ENCODE results near the gene RPL10A. TPM values are rescaled to one million over a fixed set of nuclear protein-coding genes. Genes with fewer than 3 reads are reported as not detected.

Gene RPL10A
- total and polyA plus RNA-seq, 2 of the 13 experiments (the other 11 are each of a cell fraction or from before 2014, with no cell fraction given), result 1,854 to 2,726 TPM

DNA sequence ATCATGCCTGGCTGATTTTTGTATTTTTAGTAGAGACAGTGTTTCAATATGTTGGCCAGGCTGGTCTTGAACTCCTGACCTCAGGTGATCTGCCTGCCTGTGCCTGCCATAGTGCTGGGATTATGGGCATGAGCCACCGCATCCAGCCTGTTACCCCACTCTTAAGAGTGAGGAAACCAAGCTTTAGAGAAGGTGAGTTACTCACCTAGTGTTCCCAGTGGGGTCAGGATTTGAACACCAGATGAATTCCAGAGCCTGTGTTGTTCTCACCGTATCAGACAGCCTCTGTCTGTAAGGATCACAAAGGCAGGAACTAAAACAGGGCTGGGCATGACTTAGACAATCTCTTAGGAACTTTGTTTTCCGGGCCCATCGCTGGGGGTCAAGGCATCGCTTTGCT is 25.5 kb upstream of the RPL10A start:
- POLR2A ChIA-PET, result no interaction called here
- Histone ChIP-seq H3K27me3 (ENCODE audit: control insufficient read depth in 1 of 2, insufficient read depth in 2 of 2, low read length in 2 of 2) (peaks cover 3% of the 10 kb centered on the region in 2 experiments; a peak in 2 of 5 replicates), H4K20me1 (ENCODE audit: insufficient read depth, low read length) (no peaks in the 10 kb centered on the region), H3K4me2 (ENCODE audit: low read depth, low read length) (no peak overlapping the region), H3K36me3 (replicated peaks in 1 of 2; ENCODE audit: control insufficient read depth in 1 of 2, insufficient read depth in 2 of 2, low read length in 2 of 2) (no peaks in the 10 kb centered on the region), H3K4me3 (replicated peaks in 1 of 3; ENCODE audit: insufficient read depth in 1 of 3, low read depth in 2 of 3, low read length in 3 of 3) (no peak overlapping the region), H3K9ac (ENCODE audit: insufficient read depth, low read depth, low read length) (no peak overlapping the region), H3K4me1 (ENCODE audit: insufficient read depth, low read length) (peaks cover 16% of the 10 kb centered on the region), H3K9me3 (ENCODE audit: low read length) (no peaks in the 10 kb centered on the region), H2AFZ (ENCODE audit: low read length) (no peak overlapping the region), H3K27ac (ENCODE audit: extremely low read length, insufficient read depth, low read length) (no peak overlapping the region), H3K79me2 (ENCODE audit: insufficient read depth, low read length) (no peaks in the 10 kb centered on the region)
- CTCF ChIA-PET (ENCODE audit: low intra/inter-chr PET ratio, low total read pairs), result no interaction called here
- intact Hi-C loops (cut with micrococcal nuclease; ENCODE audit: unreplicated experiment), result no loop called here
- TF ChIP-seq SNRNP70 (IDR thresholded peaks at IDR 0.05; ENCODE audit: low read depth, low read length) (no peak), HNRNPL (IDR thresholded peaks at IDR 0.05; ENCODE audit: low read depth, low read length) (no peak), ZNF205 (CRISPR knock-in tag; IDR thresholded peaks at IDR 0.05) (no peak), ASH2L (IDR thresholded peaks at IDR 0.05; ENCODE audit: insufficient read length, low read depth, low read length) (no peak), KMT2B (CRISPR knock-in tag; IDR thresholded peaks at IDR 0.05) (no peak)
- DNase-seq (ENCODE audit: low spot score), result no peak
- 54% methylated on average over 5 of the region's 5 CpGs for WGBS (ENCODE audit: low lambda C conversion rate)
- no peak; the same call in 2 of the 3 replicates for ATAC-seq
- no TSS peak for BruUV-seq (replicated peaks)
- in situ Hi-C loops (cut with HindIII; ENCODE audit: extremely low pct_ligation_motif_present, low pct_unique_long_range_greater_than_20kb), result no loop called here
- FAIRE-seq, result no peak

DNA sequence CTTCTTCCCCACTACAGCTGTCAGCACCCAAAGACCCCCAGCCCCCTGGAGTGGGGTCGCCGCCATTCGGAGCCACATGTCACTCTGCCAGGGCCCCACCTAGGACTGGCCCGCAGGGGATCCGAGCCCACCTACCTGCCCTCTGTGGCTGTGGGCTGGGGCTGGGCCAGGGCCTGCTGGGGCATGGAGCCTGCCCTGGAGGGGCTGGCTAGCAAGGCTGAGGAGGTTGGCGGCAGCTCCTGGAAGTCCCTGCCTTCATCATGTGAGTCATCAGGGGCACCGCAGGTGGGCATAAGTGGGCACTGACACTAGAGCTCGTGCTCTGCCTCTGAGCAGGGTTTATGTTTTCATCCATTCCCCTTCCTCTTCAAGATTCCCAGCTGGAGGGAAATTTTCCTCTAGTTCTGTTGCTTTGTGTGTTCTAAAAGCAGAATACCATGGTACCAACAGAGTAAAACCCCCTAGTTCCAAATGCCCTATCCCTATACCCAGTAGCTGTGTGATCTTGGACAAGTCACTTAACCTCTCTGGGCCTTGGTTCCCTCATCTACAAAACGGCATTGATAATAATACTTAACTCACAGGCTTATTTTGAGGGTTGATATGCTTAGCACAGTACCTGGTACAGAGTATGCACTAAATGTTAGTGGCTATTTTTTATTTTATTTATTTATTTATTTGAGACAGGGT is 24.7 kb upstream of the RPL10A start:
- peaks cover 8% of the 10 kb centered on the region for H3K4me1 ChIP-seq (ENCODE audit: insufficient read depth, low read length)
- FAIRE-seq (no peak), ATAC-seq (peak; percentile 14; the same call in 2 of the 3 replicates), DNase-seq (ENCODE audit: low spot score) (no peak)
- TF ChIP-seq SOX5 (CRISPR knock-in tag; IDR thresholded peaks at IDR 0.05; ENCODE audit: borderline replicate concordance) (no peak), HNRNPL (IDR thresholded peaks at IDR 0.05; ENCODE audit: low read depth, low read length) (no peak), ZNF768 (CRISPR knock-in tag; IDR thresholded peaks at IDR 0.05) (peak; percentile 63), ZNF891 (CRISPR knock-in tag; IDR thresholded peaks at IDR 0.05) (0 out of 2 replicates have a peak, but pooled peaks have one; percentile 25)
- no peak overlapping the region for H2AFZ ChIP-seq (ENCODE audit: low read length)
- intact Hi-C loops (cut with micrococcal nuclease; ENCODE audit: unreplicated experiment), result no loop called here
- H3K79me2 ChIP-seq (ENCODE audit: insufficient read depth, low read length), result no peaks in the 10 kb centered on the region
- H3K27ac ChIP-seq (ENCODE audit: extremely low read length, insufficient read depth, low read length), result no peak overlapping the region
- H3K4me3 ChIP-seq (replicated peaks in 1 of 3; ENCODE audit: insufficient read depth in 1 of 3, low read depth in 2 of 3, low read length in 3 of 3), result no peak overlapping the region
- ChIA-PET CTCF (ENCODE audit: low intra/inter-chr PET ratio, low total read pairs) (no interaction called here), POLR2A (no interaction called here)
- no peaks in the 10 kb centered on the region for H4K20me1 ChIP-seq (ENCODE audit: insufficient read depth, low read length)
- 37% methylated on average over 6 of the region's 9 CpGs for WGBS (ENCODE audit: low lambda C conversion rate)
- BruUV-seq (replicated peaks), result no TSS peak
- H3K27me3 ChIP-seq (ENCODE audit: control insufficient read depth in 1 of 2, insufficient read depth in 2 of 2, low read length in 2 of 2), result peaks cover 3 to 5% of the 10 kb centered on the region in 2 experiments; a peak in 2 of 5 replicates
- in situ Hi-C loops (cut with HindIII; ENCODE audit: extremely low pct_ligation_motif_present, low pct_unique_long_range_greater_than_20kb), result no loop called here
- H3K4me2 ChIP-seq (ENCODE audit: low read depth, low read length), result no peak overlapping the region
- H3K9ac ChIP-seq (ENCODE audit: insufficient read depth, low read depth, low read length), result no peak overlapping the region
- H3K36me3 ChIP-seq (replicated peaks in 1 of 2; ENCODE audit: control insufficient read depth in 1 of 2, insufficient read depth in 2 of 2, low read length in 2 of 2), result no peaks in the 10 kb centered on the region
- H3K9me3 ChIP-seq (ENCODE audit: low read length), result no peaks in the 10 kb centered on the region
